GM12875 (cell line): ENCODE results near the gene MACF1.

Source experiments
- H3K4me3 ChIP-seq: one replicate; pipeline ENCODE4 v1.5.1; 2011; ENCODE audit warnings: low read depth, low read length, control low read depth
- CTCF ChIP-seq: IDR thresholded peaks from 2 replicates; pipeline ENCODE4 v1.5.1; 2011; ENCODE audit warnings: low read depth, mild to moderate bottlenecking, control low read depth, inconsistent platforms, low read length, moderate library complexity, borderline replicate concordance; ENCODE audit not compliant: insufficient read depth

Gene MACF1

GRCh38 chr1:39528082-39528481, 323.6 kb downstream of the MACF1 start:
- no peak for TF ChIP-seq CTCF
- no peak overlapping the region for H3K4me3 ChIP-seq

GRCh38 chr1:39529901-39530535, 325.5 kb downstream of the MACF1 start:
- no peak overlapping the region for H3K4me3 ChIP-seq
- TF ChIP-seq CTCF, result no peak

- no peak overlapping the region for H3K4me3 ChIP-seq
- TF ChIP-seq CTCF, result no peak
Observed at GRCh38 chr1:39531526-39531925, 327.0 kb downstream of the MACF1 start.

- TF ChIP-seq CTCF, result no peak
Observed at GRCh38 chr1:39533442-39533841, 328.9 kb downstream of the MACF1 start.

More at GRCh38 chr1:39533442-39533841, 328.9 kb downstream of the MACF1 start:
- no peak overlapping the region for H3K4me3 ChIP-seq
